LNCaP clone FGC (cell line): ENCODE measurements around the gene AMBRA1.

Source experiments
- DNase-seq: peaks from one replicate; pipeline ENCODE4 v3.0.0-alpha.2; 2011; ENCODE audit warnings: low read depth
- H3K4me3 ChIP-seq: 2 replicates; pipeline ENCODE4 v1.5.1; 2011; ENCODE audit warnings: mild to moderate bottlenecking, low read depth, low read length, control low read depth
- TF ChIP-seq, protein P1 (sequence below): IDR thresholded peaks from 2 replicates; pipeline ENCODE4 v1.5.1; 2012; ENCODE audit warnings: mild to moderate bottlenecking; ENCODE audit not compliant: control insufficient read depth, insufficient read depth; ENCODE audit errors: extremely low read depth

The AMBRA1 gene

DNA sequence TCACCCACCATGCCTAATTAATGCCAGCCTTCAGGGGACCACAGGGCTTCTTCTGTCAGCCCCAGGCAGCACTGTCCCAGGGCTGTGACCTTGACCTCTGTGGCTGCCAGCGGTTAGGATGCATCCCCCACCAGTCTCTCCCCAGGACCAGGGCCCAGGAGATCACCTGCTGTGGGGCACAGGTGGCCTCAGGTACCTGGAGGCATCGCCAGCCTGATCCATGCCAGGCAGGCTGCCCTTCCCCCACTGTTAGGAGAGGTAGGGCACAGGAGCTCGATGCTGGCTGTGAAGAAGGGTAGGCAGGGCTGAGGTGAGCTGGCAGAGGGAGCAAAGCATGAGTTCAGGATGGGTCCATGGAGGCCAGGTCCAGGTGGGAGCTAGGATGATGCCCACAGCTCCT lies 229.0 kb downstream of the AMBRA1 start:
- DNase-seq, result no peak
- TF ChIP-seq, protein P1, sequence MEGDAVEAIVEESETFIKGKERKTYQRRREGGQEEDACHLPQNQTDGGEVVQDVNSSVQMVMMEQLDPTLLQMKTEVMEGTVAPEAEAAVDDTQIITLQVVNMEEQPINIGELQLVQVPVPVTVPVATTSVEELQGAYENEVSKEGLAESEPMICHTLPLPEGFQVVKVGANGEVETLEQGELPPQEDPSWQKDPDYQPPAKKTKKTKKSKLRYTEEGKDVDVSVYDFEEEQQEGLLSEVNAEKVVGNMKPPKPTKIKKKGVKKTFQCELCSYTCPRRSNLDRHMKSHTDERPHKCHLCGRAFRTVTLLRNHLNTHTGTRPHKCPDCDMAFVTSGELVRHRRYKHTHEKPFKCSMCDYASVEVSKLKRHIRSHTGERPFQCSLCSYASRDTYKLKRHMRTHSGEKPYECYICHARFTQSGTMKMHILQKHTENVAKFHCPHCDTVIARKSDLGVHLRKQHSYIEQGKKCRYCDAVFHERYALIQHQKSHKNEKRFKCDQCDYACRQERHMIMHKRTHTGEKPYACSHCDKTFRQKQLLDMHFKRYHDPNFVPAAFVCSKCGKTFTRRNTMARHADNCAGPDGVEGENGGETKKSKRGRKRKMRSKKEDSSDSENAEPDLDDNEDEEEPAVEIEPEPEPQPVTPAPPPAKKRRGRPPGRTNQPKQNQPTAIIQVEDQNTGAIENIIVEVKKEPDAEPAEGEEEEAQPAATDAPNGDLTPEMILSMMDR, result no peak
- no peak overlapping the region for H3K4me3 ChIP-seq

DNA sequence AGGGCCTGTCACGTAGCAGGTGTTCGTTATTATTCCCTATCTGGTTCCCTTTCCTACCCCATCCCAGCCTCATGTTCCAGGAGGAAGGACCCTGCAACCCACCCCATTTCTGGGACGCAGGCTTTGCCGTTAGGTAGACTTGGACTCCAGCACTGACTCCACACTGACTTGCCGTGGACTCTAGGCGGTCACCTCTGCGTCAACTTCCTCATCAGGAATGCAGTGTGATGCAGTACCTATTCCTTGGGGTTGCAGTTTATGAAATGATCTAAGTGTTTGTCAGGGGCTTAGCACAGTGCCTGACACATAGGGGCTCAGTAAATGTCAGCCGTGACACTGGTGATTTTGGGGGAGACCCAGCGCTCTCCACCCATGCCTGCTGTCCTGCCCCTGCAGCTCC lies 229.8 kb downstream of the AMBRA1 start:
- TF ChIP-seq, protein P1, result no peak
- H3K4me3 ChIP-seq, result no peak overlapping the region
- no peak for DNase-seq

DNA sequence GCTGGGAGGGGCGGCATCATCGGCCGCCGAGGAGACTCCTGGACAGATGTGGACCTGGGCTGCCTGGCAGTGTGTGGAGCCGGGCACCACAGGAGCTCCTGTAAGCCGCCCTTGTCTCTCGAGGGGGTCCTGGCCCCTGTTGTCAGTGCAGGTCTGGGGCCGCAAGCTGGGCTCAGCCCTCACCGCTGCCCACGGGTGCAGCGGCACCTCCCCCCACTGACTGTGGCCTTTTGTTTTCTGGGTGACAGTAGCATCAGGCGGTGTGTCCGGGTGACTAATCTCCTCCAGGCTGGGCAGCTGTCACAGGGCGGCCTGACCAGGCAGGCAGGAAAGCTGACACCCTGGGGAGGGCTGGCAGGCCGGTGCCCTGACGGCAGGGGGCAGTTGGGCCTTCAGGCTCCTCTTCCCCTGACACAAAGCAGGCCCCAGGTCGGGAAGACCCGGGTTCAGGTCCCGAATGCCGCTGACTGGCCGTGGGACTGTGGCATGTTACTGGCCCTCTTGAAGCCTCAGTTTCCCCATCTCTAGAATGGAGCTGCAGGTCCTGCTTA lies 230.3 kb downstream of the AMBRA1 start:
- DNase-seq, result no peak
- H3K4me3 ChIP-seq, result no peak overlapping the region
- TF ChIP-seq, protein P1, result no peak

DNA sequence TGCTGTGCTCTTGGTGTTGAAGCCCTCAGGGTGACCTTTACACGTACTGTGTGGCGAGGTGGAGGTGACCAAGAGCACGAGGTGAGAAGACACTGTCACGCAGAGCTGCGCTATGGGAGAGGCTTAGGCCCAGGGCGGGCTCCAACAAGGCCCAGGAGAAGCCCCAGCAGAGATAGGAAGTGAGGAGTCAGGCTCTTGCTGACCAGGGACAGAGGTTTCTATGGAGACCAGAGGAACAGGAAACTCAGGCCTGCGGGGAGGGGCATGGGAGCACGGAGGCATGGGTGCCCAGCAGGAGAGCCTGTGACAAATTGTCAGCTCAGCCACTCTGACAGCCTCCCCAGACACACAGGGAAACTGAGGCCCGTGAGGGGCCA lies 230.8 kb downstream of the AMBRA1 start:
- DNase-seq, result no peak
- TF ChIP-seq, protein P1, result no peak

DNA sequence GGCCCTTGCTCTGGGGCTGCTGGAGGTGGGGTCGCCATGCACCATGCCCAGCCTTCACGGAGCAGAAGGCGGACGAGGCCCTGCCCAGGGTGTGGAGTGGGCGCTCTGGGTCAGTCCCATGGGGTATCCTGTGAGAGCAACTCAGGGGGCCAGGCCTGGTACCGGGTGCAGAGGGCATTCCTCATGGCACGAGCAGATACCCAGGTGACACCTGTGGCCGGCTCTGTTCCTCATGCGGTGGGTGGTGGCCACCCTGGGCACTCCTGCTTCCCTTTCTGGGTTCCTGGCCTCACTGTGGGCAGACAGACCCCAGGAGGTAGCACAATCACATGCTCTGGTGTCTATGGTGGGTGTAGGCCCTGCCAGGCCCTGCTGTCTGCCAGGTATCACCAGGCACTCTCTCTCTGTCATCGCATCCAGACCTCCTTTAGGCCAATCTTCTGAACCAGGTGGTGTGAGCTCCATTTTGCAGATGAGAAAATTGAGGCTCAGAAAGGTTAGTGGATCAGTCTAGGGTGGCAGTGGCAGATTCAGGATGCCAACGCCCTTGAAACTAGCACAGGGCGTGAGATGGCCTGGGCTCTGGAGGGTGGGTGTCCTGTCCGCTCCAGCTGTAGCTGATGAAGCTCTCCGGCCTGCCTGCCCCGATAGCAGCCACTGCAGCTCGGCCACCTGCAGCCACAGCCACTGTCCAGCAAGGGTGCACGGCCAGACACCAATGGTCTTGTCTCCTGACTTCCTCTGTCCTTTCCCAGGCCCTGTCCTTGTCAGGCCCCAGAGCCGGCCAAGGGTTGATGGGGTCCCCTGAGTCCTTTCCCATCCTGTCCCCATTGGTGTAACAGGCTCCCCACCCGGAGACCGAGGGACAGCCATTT lies 231.4 kb downstream of the AMBRA1 start:
- no peak overlapping the region for H3K4me3 ChIP-seq
- TF ChIP-seq, protein P1, result no peak
- DNase-seq, result no peak

More for the DNA sequence above, 230.8 kb downstream of the AMBRA1 start:
- H3K4me3 ChIP-seq, result no peak overlapping the region

DNA sequence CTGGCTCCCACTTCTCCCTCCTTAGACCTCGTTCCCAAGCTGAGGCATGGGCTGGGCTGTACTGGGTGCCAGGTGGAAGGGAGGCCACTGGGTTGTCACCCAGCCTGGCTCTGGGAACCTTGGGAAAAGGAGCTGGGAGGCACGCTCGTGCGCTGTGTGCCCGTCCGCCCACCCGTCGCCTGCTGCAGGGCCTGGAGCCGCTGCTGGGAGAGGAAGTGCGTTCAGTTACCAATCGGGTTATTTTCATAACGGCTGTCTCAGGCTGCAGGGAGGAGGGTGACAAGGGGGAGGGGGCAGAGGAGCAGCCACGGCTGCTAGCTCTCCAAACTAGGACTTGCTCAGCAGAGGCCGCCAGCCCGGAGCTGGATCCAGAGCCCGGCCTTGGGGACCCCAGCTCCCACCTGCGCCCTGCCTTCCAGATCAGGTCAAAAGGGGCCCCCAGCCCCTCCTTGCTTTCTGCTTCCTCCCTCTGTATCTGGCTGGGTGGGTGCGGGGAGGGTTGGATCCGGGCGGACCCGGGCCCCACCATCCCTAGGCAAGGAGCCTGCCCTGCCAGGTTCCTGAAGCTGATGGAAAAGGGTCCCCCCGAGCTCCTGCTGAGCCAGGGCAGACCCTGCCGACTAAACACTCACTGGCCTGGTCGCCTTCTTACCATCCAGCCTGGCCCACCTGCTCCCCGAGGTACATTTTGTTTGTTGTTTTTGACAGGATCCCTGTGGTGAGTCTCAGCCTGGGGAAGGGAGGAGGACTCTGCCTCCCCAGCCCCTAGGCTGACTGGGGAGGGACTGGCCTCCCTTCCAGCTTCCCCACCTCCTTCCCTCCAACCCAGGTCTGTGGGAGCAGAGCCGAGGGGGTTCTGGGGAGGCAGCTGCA lies 232.3 kb downstream of the AMBRA1 start:
- DNase-seq, result no peak
- H3K4me3 ChIP-seq, result no peak overlapping the region
- TF ChIP-seq, protein P1, result no peak
